H9 (cell line): ENCODE data around the gene STK24. TPM values are rescaled to one million over a fixed set of nuclear protein-coding genes. Genes with fewer than 3 reads are reported as not detected.

Experiments
- DNase-seq: peaks from one replicate; pipeline ENCODE4 v3.0.0-alpha.2; 2017
- H2AFZ ChIP-seq: one replicate; pipeline ENCODE4 v1.6.1; 2013; ENCODE audit warnings: mild to moderate bottlenecking, low read length, control low read depth, moderate library complexity
- H2AK5ac ChIP-seq: 2 replicates; pipeline ENCODE4 v1.6.1; 2013; ENCODE audit warnings: low read length, control low read depth, mixed read lengths; ENCODE audit not compliant: insufficient read length
- H2BK120ac ChIP-seq: one replicate; pipeline ENCODE4 v1.6.1; 2013; ENCODE audit warnings: low read depth, mild to moderate bottlenecking, low read length, control low read depth, inconsistent platforms; ENCODE audit not compliant: poor library complexity, severe bottlenecking
- H2BK12ac ChIP-seq: 2 replicates; pipeline ENCODE4 v1.6.1; 2013; ENCODE audit warnings: low read length, control low read depth, mixed read lengths, low read depth; ENCODE audit not compliant: insufficient read length
- H2BK15ac ChIP-seq: 2 replicates; pipeline ENCODE4 v1.6.1; 2013; ENCODE audit warnings: low read depth, low read length, control low read depth
- H2BK20ac ChIP-seq: one replicate; pipeline ENCODE4 v1.6.1; 2013; ENCODE audit warnings: low read depth, mild to moderate bottlenecking, low read length, control low read depth, inconsistent platforms; ENCODE audit not compliant: poor library complexity, severe bottlenecking
- H2BK5ac ChIP-seq: 2 replicates; pipeline ENCODE4 v1.6.1; 2013; ENCODE audit warnings: low read length, control low read depth, mixed read lengths; ENCODE audit not compliant: insufficient read length
- H3K14ac ChIP-seq: 2 replicates; pipeline ENCODE4 v1.6.1; 2013; ENCODE audit warnings: low read length, control low read depth; ENCODE audit not compliant: insufficient read depth
- H3K18ac ChIP-seq: 2 replicates; pipeline ENCODE4 v1.6.1; 2013; ENCODE audit warnings: low read depth, mild to moderate bottlenecking, mixed read lengths, low read length, control low read depth; ENCODE audit not compliant: insufficient read length
- H3K23ac ChIP-seq: 2 replicates; pipeline ENCODE4 v1.6.1; 2013; ENCODE audit warnings: low read length, control low read depth, mixed read lengths, low read depth; ENCODE audit not compliant: insufficient read length
- H3K23me2 ChIP-seq: 2 replicates; pipeline ENCODE4 v1.6.1; 2013; ENCODE audit warnings: low read depth, mild to moderate bottlenecking, mixed read lengths, low read length, control low read depth; ENCODE audit not compliant: insufficient read length, poor library complexity, severe bottlenecking
- H3K27ac ChIP-seq: 2 replicates; pipeline ENCODE4 v1.5.1; 2013; ENCODE audit warnings: low read length, control low read depth, mixed read lengths, low read depth; ENCODE audit not compliant: insufficient read length
- H3K27me3 ChIP-seq: 2 replicates; pipeline ENCODE4 v1.6.1; 2013; ENCODE audit warnings: low read length, control low read depth, inconsistent platforms; ENCODE audit not compliant: insufficient read depth
- H3K4ac ChIP-seq: 2 replicates; pipeline ENCODE4 v1.6.1; 2013; ENCODE audit warnings: low read depth, mild to moderate bottlenecking, control low read depth, inconsistent platforms, low read length, moderate library complexity
- H3K4me1 ChIP-seq: 2 replicates; pipeline ENCODE4 v1.6.1; 2013; ENCODE audit warnings: low read length, control low read depth, inconsistent platforms; ENCODE audit not compliant: insufficient read depth
- H3K4me2 ChIP-seq: 2 replicates; pipeline ENCODE4 v1.6.1; 2013; ENCODE audit warnings: low read length, control low read depth, mixed read lengths; ENCODE audit not compliant: insufficient read length, insufficient read depth
- H3K56ac ChIP-seq: 2 replicates; pipeline ENCODE4 v1.6.1; 2013; ENCODE audit warnings: low read depth, mild to moderate bottlenecking, mixed read lengths, low read length, control low read depth; ENCODE audit not compliant: insufficient read length
- H3K79me1 ChIP-seq: 2 replicates; pipeline ENCODE4 v1.6.1; 2013; ENCODE audit warnings: low read depth, mild to moderate bottlenecking, moderate library complexity, low read length, control low read depth, inconsistent platforms; ENCODE audit not compliant: insufficient read depth, poor library complexity, severe bottlenecking
- H3K79me2 ChIP-seq: 2 replicates; pipeline ENCODE4 v1.6.1; 2013; ENCODE audit warnings: low read length, control low read depth, inconsistent platforms; ENCODE audit not compliant: insufficient read depth
- H3K9ac ChIP-seq: 2 replicates; pipeline ENCODE4 v1.6.1; 2013; ENCODE audit warnings: low read length, control low read depth, mixed read lengths; ENCODE audit not compliant: insufficient read length; ENCODE audit errors: extremely low read depth
- H3K9me3 ChIP-seq: one replicate; pipeline ENCODE4 v1.6.1; 2013; ENCODE audit warnings: low read depth, low read length, inconsistent platforms; ENCODE audit not compliant: control insufficient read depth
- H3T11ph ChIP-seq: one replicate; pipeline ENCODE4 v1.6.1; 2013; ENCODE audit warnings: mild to moderate bottlenecking, low read length, control low read depth, inconsistent platforms
- H4K20me1 ChIP-seq: one replicate; pipeline ENCODE4 v1.6.1; 2013; ENCODE audit not compliant: control insufficient read depth, insufficient read length, insufficient read depth
- H4K5ac ChIP-seq: 2 replicates; pipeline ENCODE4 v1.6.1; 2013; ENCODE audit warnings: low read depth, mild to moderate bottlenecking, mixed read lengths, low read length, control low read depth; ENCODE audit not compliant: insufficient read length
- H4K8ac ChIP-seq: replicated peaks from 2 replicates; pipeline ENCODE4 v1.6.1; 2013; ENCODE audit warnings: low read length, control low read depth, mixed read lengths, low read depth; ENCODE audit not compliant: insufficient read length
- H4K91ac ChIP-seq: 2 replicates; pipeline ENCODE4 v1.6.1; 2013; ENCODE audit warnings: low read depth, mild to moderate bottlenecking, moderate library complexity, mixed read lengths, low read length, control low read depth; ENCODE audit not compliant: insufficient read length
- H3K27ac Mint-ChIP-seq, 3 experiments: 2 replicates in 2 of 3; 3 replicates in 1 of 3; pipeline ENCODE4 v1.8.0; 2020 to 2021; ENCODE audit warnings: mixed read lengths in 3 of 3, mild to moderate bottlenecking in 1 of 3, moderate library complexity in 1 of 3
- H3K27me3 Mint-ChIP-seq: 2 replicates; pipeline ENCODE4 v1.8.0; 2021; ENCODE audit warnings: low read depth, mild to moderate bottlenecking, moderate library complexity, mixed read lengths
- H3K36me3 Mint-ChIP-seq, 3 experiments: 2 replicates in 2 of 3; 3 replicates in 1 of 3; pipeline ENCODE4 v1.8.0; 2020 to 2021; ENCODE audit warnings: low read depth in 3 of 3, mixed read lengths in 3 of 3; ENCODE audit not compliant: insufficient read depth in 1 of 3
- H3K4me1 Mint-ChIP-seq, 2 experiments: 2 replicates each; pipeline ENCODE4 v1.8.0; 2020; ENCODE audit warnings: mixed read lengths in 2 of 2
- H3K4me3 Mint-ChIP-seq, 2 experiments: 2 replicates in 1 of 2; 3 replicates in 1 of 2; pipeline ENCODE4 v1.8.0; 2020 to 2021; ENCODE audit warnings: mild to moderate bottlenecking in 2 of 2, mixed read lengths in 2 of 2, moderate library complexity in 1 of 2
- H3K9me3 Mint-ChIP-seq, 2 experiments: 2 replicates in 1 of 2; 3 replicates in 1 of 2; pipeline ENCODE4 v1.8.0; 2020; ENCODE audit warnings: mild to moderate bottlenecking in 2 of 2, mixed read lengths in 2 of 2, moderate library complexity in 1 of 2
- CTCF ChIP-seq: fragments of 200-600 bp; sonication (generic); conservative IDR thresholded peaks from 3 replicates; pipeline ENCODE4 v1.8.0; 2021; ENCODE audit warnings: antibody characterized with exemption, mild to moderate bottlenecking
- WGBS: extraction: QIAGEN DNeasy Blood & Tissue Kit; methylation state at CpG from one replicate; pipeline ENCODE4 v1.1.7; 2013; ENCODE audit warnings: missing lambda C conversion rate, low lambda C conversion rate, mixed read lengths; ENCODE audit not compliant: insufficient read length; ENCODE audit errors: extremely low coverage; 5-methylcytosine and 5-hydroxymethylcytosine counted together
- total RNA-seq: library from RNA; stranded (reverse); gene quantifications from 2 replicates; pipeline ENCODE4 v1.2.1, GENCODE V29; 2021

The STK24 gene
- total RNA-seq, 1 experiment from 2014 or later: 134 TPM

DNA sequence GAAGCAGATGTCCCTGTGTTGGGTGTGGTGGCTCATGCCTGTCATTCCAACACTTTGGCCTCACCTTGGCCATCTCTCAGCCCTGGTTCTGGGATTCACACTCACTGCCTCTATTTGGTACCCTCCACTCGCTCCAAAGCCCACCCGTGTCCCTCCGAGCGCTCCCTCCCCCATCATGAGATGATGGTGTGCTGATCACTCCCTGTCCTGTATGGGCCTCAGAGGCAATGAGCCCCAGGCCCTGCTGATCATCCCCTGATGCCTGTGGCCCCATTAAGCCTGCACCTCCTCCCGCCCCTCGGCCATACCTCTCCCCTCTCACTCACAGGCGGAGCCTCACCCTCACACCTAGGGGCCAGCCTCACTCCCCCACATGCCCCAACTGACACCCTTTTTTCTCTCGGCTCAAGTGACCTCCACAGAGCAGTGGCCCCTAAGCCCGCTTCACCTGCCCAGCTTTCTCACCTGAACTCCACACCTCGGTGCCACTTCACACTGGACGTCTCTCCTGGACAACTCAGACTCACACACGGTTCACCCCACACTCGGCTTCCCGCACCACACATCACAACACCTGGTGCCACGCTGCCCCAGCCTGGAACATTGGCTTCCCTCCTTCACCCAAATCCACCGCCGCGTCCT lies 114.5 kb downstream of the STK24 start:
- Histone ChIP-seq H3K23ac (no peak overlapping the region), H3T11ph (no peak overlapping the region), H3K4me2 (no peak overlapping the region), H3K79me2 (no peaks in the 10 kb centered on the region; the same call in 1 of the 2 replicates), H3K56ac (no peak overlapping the region), H3K9ac (no peak overlapping the region), H4K20me1 (no peaks in the 10 kb centered on the region), H2BK12ac (no peak overlapping the region), H3K79me1 (peaks cover 2% of the 10 kb centered on the region), H4K8ac (no peak overlapping the region), H2BK5ac (no peak overlapping the region), H2AK5ac (no peak overlapping the region), H3K23me2 (no peaks in the 10 kb centered on the region), H4K5ac (no peak overlapping the region), H2AFZ (no peak overlapping the region), H4K91ac (no peak overlapping the region), H2BK15ac (no peak overlapping the region), H3K27me3 (no peaks in the 10 kb centered on the region), H2BK20ac (no peak overlapping the region), H2BK120ac (no peak overlapping the region), H3K14ac (0 out of 2 replicates have a peak overlapping the region, but pooled peaks have one; percentile 6), H3K18ac (no peak overlapping the region), H3K9me3 (no peaks in the 10 kb centered on the region), H3K27ac (no peak overlapping the region), H3K4me1 (0 out of 2 replicates have a peak, but pooled peaks cover 3% of the 10 kb centered on the region), H3K4ac (no peak overlapping the region)
- Mint-ChIP-seq H3K4me1 (peaks cover 16 to 27% of the 10 kb centered on the region in 2 experiments), H3K36me3 (peaks cover 46 to 72% (median 72%) of the 10 kb centered on the region in 3 experiments), H3K27ac (peak overlapping the region; percentile 32 to 72 (median 69); a peak in 6 of 7 replicates), H3K9me3 (no peaks in the 10 kb centered on the region), H3K4me3 (no peak overlapping the region), H3K27me3 (no peaks in the 10 kb centered on the region)
- DNase-seq: no peak
- WGBS: no CpG with 5 or more reads among the region's 18 CpGs
- TF ChIP-seq CTCF: no peak
